WTC11 (cell line): ENCODE data around the gene SH3RF2. TPM values are rescaled to one million over a fixed set of nuclear protein-coding genes. Genes with fewer than 3 reads are reported as not detected.
A peak's percentile ranks its signal among the peaks of the same experiment; 100 is the strongest.

Source experiments
- ATF1 ChIP-seq: sonication (generic); formaldehyde crosslinking; IDR thresholded peaks from 2 replicates; pipeline ENCODE4 v1.8.1; 2023; ENCODE audit warnings: mild to moderate bottlenecking, moderate library complexity, missing genetic modification reagents
- CTCF ChIP-seq: fragments of 200-600 bp; IDR thresholded peaks from 2 replicates; pipeline ENCODE4 v1.8.0; 2022; ENCODE audit warnings: antibody characterized with exemption
- ESRRA ChIP-seq: sonication (generic); formaldehyde crosslinking; IDR thresholded peaks from 2 replicates; pipeline ENCODE4 v1.8.1; 2022; ENCODE audit warnings: mild to moderate bottlenecking, missing genetic modification reagents, borderline replicate concordance
- FOXP1 ChIP-seq: sonication (generic); formaldehyde crosslinking; IDR thresholded peaks from 2 replicates; pipeline ENCODE4 v1.8.0; 2022; ENCODE audit warnings: missing genetic modification reagents, mild to moderate bottlenecking, moderate library complexity, borderline replicate concordance
- GABPB1 ChIP-seq: sonication (generic); formaldehyde crosslinking; IDR thresholded peaks from 2 replicates; pipeline ENCODE4 v1.8.1; 2023; ENCODE audit warnings: mild to moderate bottlenecking, missing genetic modification reagents
- IRF2 ChIP-seq: sonication (generic); formaldehyde crosslinking; IDR thresholded peaks from 2 replicates; pipeline ENCODE4 v1.8.0; 2022; ENCODE audit warnings: low read depth, missing genetic modification reagents, borderline replicate concordance
- JUN ChIP-seq: sonication (generic); formaldehyde crosslinking; IDR thresholded peaks from 2 replicates; pipeline ENCODE4 v1.8.0; 2023; ENCODE audit warnings: mild to moderate bottlenecking, missing genetic modification reagents
- KAT7 ChIP-seq: sonication (generic); formaldehyde crosslinking; IDR thresholded peaks from 2 replicates; pipeline ENCODE4 v1.8.1; 2023; ENCODE audit warnings: missing genetic modification reagents, mild to moderate bottlenecking, borderline replicate concordance
- MLX ChIP-seq: sonication (generic); formaldehyde crosslinking; IDR thresholded peaks from 2 replicates; pipeline ENCODE4 v1.8.1; 2023; ENCODE audit warnings: mild to moderate bottlenecking, missing genetic modification reagents, moderate library complexity
- MXD4 ChIP-seq: fragments of 250-450 bp; sonication (Bioruptor Pico); IDR thresholded peaks from 2 replicates; pipeline ENCODE4 v1.8.0; 2021; ENCODE audit warnings: mild to moderate bottlenecking, moderate library complexity, borderline replicate concordance
- MYBL2 ChIP-seq: sonication (generic); formaldehyde crosslinking; IDR thresholded peaks from 2 replicates; pipeline ENCODE4 v1.8.1; 2023; ENCODE audit warnings: mild to moderate bottlenecking, moderate library complexity, missing genetic modification reagents
- NR2C2 ChIP-seq: sonication (generic); formaldehyde crosslinking; IDR thresholded peaks from 2 replicates; pipeline ENCODE4 v1.8.0; 2022; ENCODE audit warnings: mild to moderate bottlenecking, missing genetic modification reagents
- NR3C1 ChIP-seq: sonication (generic); formaldehyde crosslinking; conservative IDR thresholded peaks from 2 replicates; pipeline ENCODE4 v1.8.1; 2023; ENCODE audit warnings: low read depth, mild to moderate bottlenecking, missing genetic modification reagents
- OVOL2 ChIP-seq: fragments of 250-450 bp; sonication (Bioruptor Pico); IDR thresholded peaks from 2 replicates; pipeline ENCODE4 v1.9.0; 2021; ENCODE audit warnings: mild to moderate bottlenecking, borderline replicate concordance
- PRDM15 ChIP-seq: sonication (generic); formaldehyde crosslinking; IDR thresholded peaks from 2 replicates; pipeline ENCODE4 v1.8.0; 2022; ENCODE audit warnings: missing genetic modification reagents
- PREB ChIP-seq: sonication (generic); formaldehyde crosslinking; IDR thresholded peaks from 2 replicates; pipeline ENCODE4 v1.8.1; 2022; ENCODE audit warnings: mild to moderate bottlenecking, missing genetic modification reagents, moderate library complexity, borderline replicate concordance
- PRRX2 ChIP-seq: fragments of 250-450 bp; sonication (Bioruptor Pico); IDR thresholded peaks from 2 replicates; pipeline ENCODE4 v1.8.0; 2021; ENCODE audit warnings: mild to moderate bottlenecking
- SMAD3 ChIP-seq: sonication (generic); formaldehyde crosslinking; IDR thresholded peaks from 2 replicates; pipeline ENCODE4 v1.8.0; 2022; ENCODE audit warnings: missing genetic modification reagents, mild to moderate bottlenecking, borderline replicate concordance
- SOX15 ChIP-seq: fragments of 250-450 bp; sonication (Bioruptor Pico); IDR thresholded peaks from 2 replicates; pipeline ENCODE4 v1.9.0; 2021; ENCODE audit warnings: mild to moderate bottlenecking
- TEAD1 ChIP-seq: sonication (generic); formaldehyde crosslinking; IDR thresholded peaks from 2 replicates; pipeline ENCODE4 v1.8.0; 2022; ENCODE audit warnings: mild to moderate bottlenecking, missing genetic modification reagents
- TEAD4 ChIP-seq: sonication (generic); formaldehyde crosslinking; IDR thresholded peaks from 2 replicates; pipeline ENCODE4 v1.8.0; 2022; ENCODE audit warnings: mild to moderate bottlenecking, missing genetic modification reagents
- TP53 ChIP-seq: sonication (generic); formaldehyde crosslinking; IDR thresholded peaks from 2 replicates; pipeline ENCODE4 v1.8.1; 2023; ENCODE audit warnings: mild to moderate bottlenecking, missing genetic modification reagents
- ZMAT4 ChIP-seq: fragments of 250-450 bp; sonication (Bioruptor Pico); IDR thresholded peaks from 2 replicates; pipeline ENCODE4 v1.9.0; 2021; ENCODE audit warnings: mild to moderate bottlenecking
- ZNF416 ChIP-seq: fragments of 250-450 bp; sonication (Bioruptor Pico); IDR thresholded peaks from 2 replicates; pipeline ENCODE4 v1.9.0; 2021; ENCODE audit warnings: mild to moderate bottlenecking, inconsistent platforms
- ZNF423 ChIP-seq: fragments of 250-450 bp; sonication (Bioruptor Pico); IDR thresholded peaks from 2 replicates; pipeline ENCODE4 v2.1.2; 2022; ENCODE audit warnings: mild to moderate bottlenecking, moderate library complexity
- ZNF512 ChIP-seq: sonication (generic); formaldehyde crosslinking; IDR thresholded peaks from 2 replicates; pipeline ENCODE4 v1.8.1; 2022; ENCODE audit warnings: missing genetic modification reagents, borderline replicate concordance
- total RNA-seq: library from RNA; stranded (reverse); gene quantifications from 3 replicates; pipeline ENCODE4 v1.2.3, GENCODE V29; 2021
- TF ChIP-seq, protein P1 (sequence below): sonication (generic); formaldehyde crosslinking; IDR thresholded peaks from 2 replicates; pipeline ENCODE4 v1.8.0; 2023; ENCODE audit warnings: missing genetic modification reagents, mild to moderate bottlenecking, borderline replicate concordance

SH3RF2 gene
- total RNA-seq, 1 experiment from 2014 or later = 0.83 TPM

- TF ChIP-seq CTCF = peak; percentile 36; the same call in 1 of the 2 replicates
- no peak for TF ChIP-seq ZNF512 (CRISPR knock-in tag)
- TF ChIP-seq SOX15 = no peak
- no peak for TF ChIP-seq OVOL2 (CRISPR knock-in tag)
- TF ChIP-seq PREB (CRISPR knock-in tag) = no peak
- no peak for TF ChIP-seq IRF2
- no peak for TF ChIP-seq ZMAT4 (CRISPR knock-in tag)
- TF ChIP-seq NR2C2 (CRISPR knock-in tag) = no peak
- TF ChIP-seq, protein P1, sequence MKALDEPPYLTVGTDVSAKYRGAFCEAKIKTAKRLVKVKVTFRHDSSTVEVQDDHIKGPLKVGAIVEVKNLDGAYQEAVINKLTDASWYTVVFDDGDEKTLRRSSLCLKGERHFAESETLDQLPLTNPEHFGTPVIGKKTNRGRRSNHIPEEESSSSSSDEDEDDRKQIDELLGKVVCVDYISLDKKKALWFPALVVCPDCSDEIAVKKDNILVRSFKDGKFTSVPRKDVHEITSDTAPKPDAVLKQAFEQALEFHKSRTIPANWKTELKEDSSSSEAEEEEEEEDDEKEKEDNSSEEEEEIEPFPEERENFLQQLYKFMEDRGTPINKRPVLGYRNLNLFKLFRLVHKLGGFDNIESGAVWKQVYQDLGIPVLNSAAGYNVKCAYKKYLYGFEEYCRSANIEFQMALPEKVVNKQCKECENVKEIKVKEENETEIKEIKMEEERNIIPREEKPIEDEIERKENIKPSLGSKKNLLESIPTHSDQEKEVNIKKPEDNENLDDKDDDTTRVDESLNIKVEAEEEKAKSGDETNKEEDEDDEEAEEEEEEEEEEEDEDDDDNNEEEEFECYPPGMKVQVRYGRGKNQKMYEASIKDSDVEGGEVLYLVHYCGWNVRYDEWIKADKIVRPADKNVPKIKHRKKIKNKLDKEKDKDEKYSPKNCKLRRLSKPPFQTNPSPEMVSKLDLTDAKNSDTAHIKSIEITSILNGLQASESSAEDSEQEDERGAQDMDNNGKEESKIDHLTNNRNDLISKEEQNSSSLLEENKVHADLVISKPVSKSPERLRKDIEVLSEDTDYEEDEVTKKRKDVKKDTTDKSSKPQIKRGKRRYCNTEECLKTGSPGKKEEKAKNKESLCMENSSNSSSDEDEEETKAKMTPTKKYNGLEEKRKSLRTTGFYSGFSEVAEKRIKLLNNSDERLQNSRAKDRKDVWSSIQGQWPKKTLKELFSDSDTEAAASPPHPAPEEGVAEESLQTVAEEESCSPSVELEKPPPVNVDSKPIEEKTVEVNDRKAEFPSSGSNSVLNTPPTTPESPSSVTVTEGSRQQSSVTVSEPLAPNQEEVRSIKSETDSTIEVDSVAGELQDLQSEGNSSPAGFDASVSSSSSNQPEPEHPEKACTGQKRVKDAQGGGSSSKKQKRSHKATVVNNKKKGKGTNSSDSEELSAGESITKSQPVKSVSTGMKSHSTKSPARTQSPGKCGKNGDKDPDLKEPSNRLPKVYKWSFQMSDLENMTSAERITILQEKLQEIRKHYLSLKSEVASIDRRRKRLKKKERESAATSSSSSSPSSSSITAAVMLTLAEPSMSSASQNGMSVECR = no peak
- TF ChIP-seq KAT7 (CRISPR knock-in tag) = no peak
- no peak for TF ChIP-seq ZNF423
- no peak for TF ChIP-seq TEAD1 (CRISPR knock-in tag)
- no peak for TF ChIP-seq TEAD4 (CRISPR knock-in tag)
- no peak for TF ChIP-seq ATF1 (CRISPR knock-in tag)
- TF ChIP-seq JUN (CRISPR knock-in tag) = no peak
- no peak for TF ChIP-seq ESRRA (CRISPR knock-in tag)
- no peak for TF ChIP-seq MXD4 (CRISPR knock-in tag)
- no peak for TF ChIP-seq GABPB1 (CRISPR knock-in tag)
- no peak for TF ChIP-seq MLX (CRISPR knock-in tag)
- no peak for TF ChIP-seq NR3C1
- TF ChIP-seq PRRX2 = no peak
- TF ChIP-seq MYBL2 = no peak
- no peak for TF ChIP-seq PRDM15 (CRISPR knock-in tag)
- no peak for TF ChIP-seq TP53 (CRISPR knock-in tag)
- TF ChIP-seq SMAD3 (CRISPR knock-in tag) = no peak
- TF ChIP-seq FOXP1 = no peak
- TF ChIP-seq ZNF416 (CRISPR knock-in tag) = 0 out of 2 replicates have a peak, but pooled peaks have one; percentile 7
Measured at GRCh38 chr5:146048994-146049703, 112.8 kb downstream of the SH3RF2 start (continued).
